Upper lobe of left lung (tissue), 6 donors: ENCODE data around the gene FAM228B. TPM values are rescaled to one million over a fixed set of nuclear protein-coding genes. Genes with fewer than 3 reads are reported as not detected.
A peak's percentile ranks its signal among the peaks of the same experiment; 100 is the strongest.

Experiments used
- ATAC-seq, 2 donors: fragments of 200-7000 bp; cut with Tn5 transposase; one replicate each; pipeline ENCODE4 v1.9.1; 2022; ENCODE audit warnings: mild to moderate bottlenecking in 2 of 2, moderate library complexity in 2 of 2; ENCODE audit not compliant: low FRiP score in 2 of 2
- DNase-seq, 2 donors: peaks; one replicate each; pipeline ENCODE4 v3.0.0-alpha.2; 2019 to 2020
- H3K27ac ChIP-seq, 4 donors: fragments of 200-600 bp; sonication (generic); one replicate each; pipeline ENCODE4 v1.5.1; 2016 to 2019
- H3K27me3 ChIP-seq, 4 donors: fragments of 200-600 bp; sonication (generic); one replicate each; pipeline ENCODE4 v1.5.1; 2017 to 2019
- H3K36me3 ChIP-seq, 4 donors: fragments of 200-600 bp; sonication (generic); one replicate each; pipeline ENCODE4 v1.5.1; 2016 to 2019
- H3K4me1 ChIP-seq, 4 donors: fragments of 200-600 bp; sonication (generic); one replicate each; pipeline ENCODE4 v1.5.1; 2018 to 2019
- H3K4me3 ChIP-seq, 4 donors: fragments of 200-600 bp; sonication (generic); one replicate each; pipeline ENCODE4 v1.5.1; 2017 to 2019; ENCODE audit warnings: mild to moderate bottlenecking in 2 of 4, moderate library complexity in 1 of 4
- H3K9me3 ChIP-seq, 4 donors: fragments of 200-600 bp; sonication (generic); one replicate each; pipeline ENCODE4 v1.5.1; 2018 to 2019
- CTCF ChIP-seq, 6 experiments: fragments of 450-650 bp in 4 of 6; fragments of 200-600 bp in 2 of 6; sonication (generic) in 2 of 6; IDR thresholded peaks; one replicate each; pipeline ENCODE4 v1.5.1; 2016 to 2019; ENCODE audit warnings: antibody characterized with exemption in 6 of 6
- EP300 ChIP-seq, 4 donors: sonication (generic); formaldehyde crosslinking; IDR thresholded peaks; one replicate each; pipeline ENCODE4 v1.5.1; 2017; ENCODE audit warnings: antibody characterized with exemption in 4 of 4, control low read depth in 2 of 4
- POLR2A ChIP-seq, 4 donors: fragments of 450-650 bp; IDR thresholded peaks; one replicate each; pipeline ENCODE4 v1.5.1; 2016 to 2017; ENCODE audit warnings: antibody characterized with exemption in 4 of 4, mild to moderate bottlenecking in 2 of 4
- POLR2AphosphoS5 ChIP-seq, 2 donors: sonication (generic); formaldehyde crosslinking; IDR thresholded peaks; one replicate each; pipeline ENCODE4 v1.5.1; 2017; ENCODE audit warnings: antibody characterized with exemption in 2 of 2
- WGBS, 2 donors: methylation state at CpG; one replicate each; pipeline ENCODE4 v1.1.5; 2017 to 2018; 5-methylcytosine and 5-hydroxymethylcytosine counted together
- total RNA-seq, 6 donors: library from RNA; depleted of rRNA in 4 of 6; stranded (reverse); fragments of >200 nt in 4 of 6; gene quantifications; one replicate each; pipeline versions ENCODE4 v1.1.0 to v1.2.1, GENCODE V29; 2016 to 2021
- donor health status: DM: no; HTN: no; CAD: no; lungs with moderate emphysema.
- donor health status: DM: no; HTN: yes; CAD: no; lungs with severe emphysema.

FAM228B gene
- total RNA-seq, 6 donors from 2014 or later = 15.5 to 28.3 (median 22.8) TPM

- 89 to 91% methylated on average over 1 of the region's 1 CpG for WGBS, 2 donors
- no peak for TF ChIP-seq CTCF (IDR thresholded peaks at IDR 0.05)
- no peak for TF ChIP-seq POLR2AphosphoS5 (IDR thresholded peaks at IDR 0.05)
- TF ChIP-seq POLR2A (IDR thresholded peaks at IDR 0.05) = no peak
- no peak for TF ChIP-seq EP300 (IDR thresholded peaks at IDR 0.05)
- no peaks in the 10 kb centered on the region for H3K4me1 ChIP-seq
- DNase-seq = no peak
- H3K27me3 ChIP-seq = no peaks in the 10 kb centered on the region
- no peak overlapping the region for H3K27ac ChIP-seq
- ATAC-seq = no peak
- H3K9me3 ChIP-seq = no peaks in the 10 kb centered on the region
- peaks cover 0 to 10% (median 3%) of the 10 kb centered on the region in 4 donors for H3K36me3 ChIP-seq
- H3K4me3 ChIP-seq = no peak overlapping the region
Measured at GRCh38 chr2:24102677-24103076, 20.6 kb upstream of the FAM228B start.

- 95% methylated on average over 7 of the region's 8 CpGs; no CpG with 5 or more reads in 1 of the 2 donors for whole genome bisulfite sequencing, 2 donors
- no peaks in the 10 kb centered on the region for H3K27me3 ChIP-seq
- no peak overlapping the region for H3K4me3 ChIP-seq
- peaks cover 0 to 10% (median 3%) of the 10 kb centered on the region in 4 donors for H3K36me3 ChIP-seq
- no peak for TF ChIP-seq CTCF (IDR thresholded peaks at IDR 0.05)
- TF ChIP-seq POLR2A (IDR thresholded peaks at IDR 0.05) = no peak
- no peak for TF ChIP-seq EP300 (IDR thresholded peaks at IDR 0.05)
- TF ChIP-seq POLR2AphosphoS5 (IDR thresholded peaks at IDR 0.05) = no peak
- peak in 1 of 2 donors; percentile 53 for DNase-seq
- H3K27ac ChIP-seq = no peak overlapping the region
- ATAC-seq = peak in 1 of 2 donors; percentile 67
- no peaks in the 10 kb centered on the region for H3K4me1 ChIP-seq
- H3K9me3 ChIP-seq = no peaks in the 10 kb centered on the region
Measured at GRCh38 chr2:24104110-24104650, 19.1 kb upstream of the FAM228B start.

- ATAC-seq (no peak), DNase-seq (no peak)
- Histone ChIP-seq H3K4me3 (no peak overlapping the region), H3K27ac (no peak overlapping the region), H3K4me1 (no peaks in the 10 kb centered on the region), H3K27me3 (no peaks in the 10 kb centered on the region), H3K36me3 (peaks cover 0 to 10% (median 3%) of the 10 kb centered on the region in 4 donors), H3K9me3 (no peaks in the 10 kb centered on the region)
- WGBS, 2 donors = 64 to 67% methylated on average over 1 to 4 of the region's 4 CpGs
- TF ChIP-seq CTCF (IDR thresholded peaks at IDR 0.05) (no peak), EP300 (IDR thresholded peaks at IDR 0.05) (no peak), POLR2A (IDR thresholded peaks at IDR 0.05) (no peak), POLR2AphosphoS5 (IDR thresholded peaks at IDR 0.05) (no peak)
Measured at GRCh38 chr2:24104906-24105305, 18.4 kb upstream of the FAM228B start.

GRCh38 chr2:24105816-24106215 is 17.5 kb upstream of the FAM228B start:
- Histone ChIP-seq H3K4me3 (no peak overlapping the region), H3K27ac (no peak overlapping the region), H3K27me3 (no peaks in the 10 kb centered on the region), H3K9me3 (no peaks in the 10 kb centered on the region), H3K36me3 (peaks cover 0 to 10% (median 3%) of the 10 kb centered on the region in 4 donors), H3K4me1 (peaks cover 0 to 3% (median 0%) of the 10 kb centered on the region in 4 donors)
- DNase-seq = no peak
- ATAC-seq = peak in 1 of 2 donors; percentile 24
- no peak for TF ChIP-seq CTCF (IDR thresholded peaks at IDR 0.05)
- WGBS, 2 donors = 27 to 50% methylated on average over 2 of the region's 2 CpGs

- Histone ChIP-seq H3K4me3 (no peak overlapping the region), H3K27ac (no peak overlapping the region), H3K9me3 (no peaks in the 10 kb centered on the region), H3K36me3 (peaks cover 0 to 10% (median 3%) of the 10 kb centered on the region in 4 donors), H3K27me3 (no peaks in the 10 kb centered on the region), H3K4me1 (peaks cover 0 to 3% (median 0%) of the 10 kb centered on the region in 4 donors)
- no peak for TF ChIP-seq POLR2AphosphoS5 (IDR thresholded peaks at IDR 0.05)
- TF ChIP-seq CTCF (IDR thresholded peaks at IDR 0.05) = no peak
- no peak for TF ChIP-seq POLR2A (IDR thresholded peaks at IDR 0.05)
- no peak for TF ChIP-seq EP300 (IDR thresholded peaks at IDR 0.05)
- ATAC-seq (no peak), DNase-seq (no peak)
Measured at GRCh38 chr2:24106786-24107185, 16.5 kb upstream of the FAM228B start.
